ENCODE data around the gene TMEM126B. TPM values are rescaled to one million over a fixed set of nuclear protein-coding genes. Genes with fewer than 3 reads are reported as not detected.
A peak's percentile ranks its signal among the peaks of the same experiment; 100 is the strongest.

The TMEM126B gene
- total and polyA plus RNA-seq, 2 donors (not counting 3 experiments of a cell fraction or from before 2014, with no cell fraction given), result 51.2 to 53.7 TPM

- Histone ChIP-seq H3K4me1 (ENCODE audit: control insufficient read depth, extremely low read depth, insufficient read depth, low read length) (peaks cover 16% of the 10 kb centered on the region), H2AFZ (ENCODE audit: low read depth, low read length) (peak overlapping the region; percentile 62), H3K27ac (ENCODE audit: insufficient read depth, low read depth, low read length) (peak overlapping the region; percentile 68), H4K20me1 (replicated peaks; ENCODE audit: control insufficient read depth, extremely low read depth, insufficient read depth, low read length) (no peaks in the 10 kb centered on the region), H3K9ac (replicated peaks; ENCODE audit: extremely low read depth, insufficient read depth, low read length) (peak overlapping the region; percentile 82), H3K36me3 (ENCODE audit: control insufficient read depth in 2 of 2, extremely low read depth in 1 of 2, insufficient read depth in 2 of 2, low read length in 2 of 2) (peaks cover 0 to 4% of the 10 kb centered on the region in 2 experiments), H3K9me1 (replicated peaks; ENCODE audit: control insufficient read depth, extremely low read depth, insufficient read depth, low read length) (no peaks in the 10 kb centered on the region), H3K79me2 (ENCODE audit: control insufficient read depth, insufficient read depth, low read length) (peaks cover 34% of the 10 kb centered on the region), H3K27me3 (ENCODE audit: control insufficient read depth in 2 of 2, insufficient read depth in 2 of 2, low read length in 2 of 2) (peaks cover 2 to 6% of the 10 kb centered on the region in 2 experiments), H3K4me2 (ENCODE audit: insufficient read depth, low read length) (peak overlapping the region; percentile 90), H3K9me3 (replicated peaks; ENCODE audit: control insufficient read depth, insufficient read depth, low read length) (no peaks in the 10 kb centered on the region), H3K4me3 (replicated peaks in 1 of 3; ENCODE audit: insufficient read depth in 1 of 3, low read depth in 1 of 3, low read length in 3 of 3) (peak overlapping the region; percentile 73 to 99 (median 91))
- intact Hi-C loops (cut with micrococcal nuclease) (loop anchor here (1.0 to 2.0 kb wide), 3 partner anchors 18 to 35 kb away; partner anchors contain the start of gene TMEM126A), dilution Hi-C loops (cut with MboI; ENCODE audit: extremely low pct_ligation_motif_present, low sequenced_read_pairs) (no loop called here)
- TF ChIP-seq GATA2 (IDR thresholded peaks at IDR 0.05; ENCODE audit: insufficient read depth, insufficient read length, low read depth, low read length) (no peak), POLR2A (IDR thresholded peaks at IDR 0.05; ENCODE audit: low read depth, low read length) (peak; percentile 9), CTCF (IDR thresholded peaks at IDR 0.05; ENCODE audit: extremely low read depth in 1 of 2, insufficient read depth in 1 of 2, low read depth in 1 of 2, low read length in 2 of 2) (no peak)
- FAIRE-seq, result no peak
- CTCF ChIA-PET, result interaction anchor here (0.5 to 1.7 kb wide), 9 partner anchors 16 to 1688 kb away, joined by 3 to 8 read pairs (median 3); partner anchors contain the start of genes CCDC83 and TMEM126A
- POLR2A ChIA-PET, result interaction anchor here (0.7 to 0.8 kb wide), 2 partner anchors 13 to 19 kb away, joined by 3 to 5 read pairs; partner anchors contain the start of gene TMEM126A
- no peak for DNase-seq (ENCODE audit: low read depth, low spot score)
- BruUV-seq (replicated peaks), result TSS peak; percentile 64
These were observed 463 bp downstream of the TMEM126B start for GRCh38 chr11:85628771-85629341.

- CTCF ChIA-PET, result no interaction called here
- Histone ChIP-seq H3K4me1 (ENCODE audit: control insufficient read depth, extremely low read depth, insufficient read depth, low read length) (peaks cover 3% of the 10 kb centered on the region), H3K79me2 (ENCODE audit: control insufficient read depth, insufficient read depth, low read length) (peaks cover 24% of the 10 kb centered on the region), H2AFZ (ENCODE audit: low read depth, low read length) (no peak overlapping the region), H3K9ac (replicated peaks; ENCODE audit: extremely low read depth, insufficient read depth, low read length) (no peak overlapping the region), H3K4me3 (replicated peaks in 1 of 3; ENCODE audit: insufficient read depth in 1 of 3, low read depth in 1 of 3, low read length in 3 of 3) (no peak overlapping the region), H3K9me3 (replicated peaks; ENCODE audit: control insufficient read depth, insufficient read depth, low read length) (no peaks in the 10 kb centered on the region), H3K36me3 (ENCODE audit: control insufficient read depth in 2 of 2, extremely low read depth in 1 of 2, insufficient read depth in 2 of 2, low read length in 2 of 2) (peaks cover 8 to 10% of the 10 kb centered on the region in 2 experiments), H3K9me1 (replicated peaks; ENCODE audit: control insufficient read depth, extremely low read depth, insufficient read depth, low read length) (no peaks in the 10 kb centered on the region), H3K27ac (ENCODE audit: insufficient read depth, low read depth, low read length) (no peak overlapping the region), H3K4me2 (ENCODE audit: insufficient read depth, low read length) (no peak overlapping the region), H4K20me1 (replicated peaks; ENCODE audit: control insufficient read depth, extremely low read depth, insufficient read depth, low read length) (no peaks in the 10 kb centered on the region), H3K27me3 (ENCODE audit: control insufficient read depth in 2 of 2, insufficient read depth in 2 of 2, low read length in 2 of 2) (no peaks in the 10 kb centered on the region)
- DNase-seq (ENCODE audit: low read depth, low spot score) (no peak), FAIRE-seq (no peak)
- intact Hi-C loops (cut with micrococcal nuclease) (no loop called here), dilution Hi-C loops (cut with MboI; ENCODE audit: extremely low pct_ligation_motif_present, low sequenced_read_pairs) (no loop called here)
- BruUV-seq (replicated peaks), result no TSS peak
- TF ChIP-seq MAX (IDR thresholded peaks at IDR 0.05; ENCODE audit: insufficient read depth, insufficient read length), result no peak
- no peak for TF ChIP-seq MYC (IDR thresholded peaks at IDR 0.05; ENCODE audit: low read depth, low read length)
- no peak for TF ChIP-seq GATA2 (IDR thresholded peaks at IDR 0.05; ENCODE audit: insufficient read depth, insufficient read length, low read depth, low read length)
- POLR2A ChIA-PET, result no interaction called here
These were observed 6.4 kb downstream of the TMEM126B start for GRCh38 chr11:85634747-85635146.

Data from endothelial cell of umbilical vein (primary cell).